K562 (cell line): Measurements from ENCODE around the gene FAM149A. TPM values are rescaled to one million over a fixed set of nuclear protein-coding genes. Genes with fewer than 3 reads are reported as not detected.

ENCODE experiments used
- ATAC-seq: fragments of 200-7000 bp; cut with Tn5 transposase; 3 replicates; pipeline ENCODE4 v1.9.1; 2020; ENCODE audit warnings: moderate library complexity
- BruUV-seq: library from RNA; stranded (reverse); fragments of 400-500 nt; replicated peaks from 2 replicates; lab custom pipeline; 2021; lab: Mats Ljungman, UMichigan
- CTCF ChIA-PET: fragments of 300-600 bp; formaldehyde crosslinking; extraction: SDS; loops from one replicate; lab custom pipeline; 2021; ENCODE audit warnings: low intra/inter-chr PET ratio; lab: Yijun Ruan, JAX
- POLR2A ChIA-PET: fragments of 300-600, 350-650 bp; sonication (Branson Sonifier 250); formaldehyde crosslinking; extraction: SDS; loops from one replicate; lab custom pipeline; 2021; ENCODE audit warnings: antibody characterized with exemption, inconsistent platforms; lab: Yijun Ruan, JAX
- DNase-seq, 4 experiments: peaks; one replicate each; pipeline versions ENCODE4 v3.0.0 to v3.0.0-alpha.2; 2011 to 2018; ENCODE audit warnings: low spot score in 3 of 4, mixed read lengths in 3 of 4; ENCODE audit errors: extremely low read depth in 1 of 4
- FAIRE-seq: peaks from 2 replicates; lab custom pipeline; 2011; peaks lifted over from hg19 to GRCh38; lab: Jason Lieb, UNC
- H2AFZ ChIP-seq: 2 replicates; pipeline ENCODE4 v1.6.0; 2011; ENCODE audit warnings: low read depth, low read length, control low read depth, inconsistent platforms
- H3K27ac ChIP-seq: fragments of 200-600 bp; 3 replicates; pipeline ENCODE4 v1.8.0; 2011; ENCODE audit warnings: low read depth, mild to moderate bottlenecking, control low read depth, inconsistent platforms, low read length, moderate library complexity, mixed read lengths; ENCODE audit errors: extremely low read depth
- H3K27me3 ChIP-seq, 2 experiments: fragments of 300-600 bp in 1 of 2; 2 replicates in 1 of 2; 3 replicates in 1 of 2; pipeline versions ENCODE4 v1.6.0 to v1.8.0; 2011; ENCODE audit warnings: inconsistent platforms in 2 of 2, low read length in 2 of 2, mild to moderate bottlenecking in 1 of 2, mixed read lengths in 1 of 2, moderate library complexity in 1 of 2; ENCODE audit not compliant: control insufficient read depth in 2 of 2, insufficient read depth in 2 of 2
- H3K36me3 ChIP-seq: fragments of 300-600 bp; 3 replicates; pipeline ENCODE4 v1.8.0; 2011; ENCODE audit warnings: mild to moderate bottlenecking, low read length, inconsistent platforms; ENCODE audit not compliant: control insufficient read depth, insufficient read depth
- H3K4me1 ChIP-seq, 2 experiments: fragments of 200-600 bp in 1 of 2; replicated peaks in 1 of 2; 2 replicates in 1 of 2; 3 replicates in 1 of 2; pipeline versions ENCODE4 v1.5.1 to v1.8.0; 2011; ENCODE audit warnings: inconsistent platforms in 2 of 2, low read length in 2 of 2, mild to moderate bottlenecking in 1 of 2, mixed read lengths in 1 of 2, moderate library complexity in 1 of 2; ENCODE audit not compliant: control insufficient read depth in 2 of 2, insufficient read depth in 2 of 2
- H3K4me2 ChIP-seq: 2 replicates; pipeline ENCODE4 v1.6.1; 2011; ENCODE audit warnings: low read length, control low read depth, inconsistent platforms, mixed read lengths; ENCODE audit not compliant: insufficient read depth
- H3K4me3 ChIP-seq: fragments of 200-600 bp; sonication (generic), shearing (Covaris generic); 2 replicates; pipeline ENCODE4 v1.5.1; 2016; ENCODE audit warnings: control low read depth, inconsistent platforms
- H3K79me2 ChIP-seq: fragments of 200-600 bp; 3 replicates; pipeline ENCODE4 v1.8.0; 2011; ENCODE audit warnings: low read length, inconsistent platforms; ENCODE audit not compliant: control insufficient read depth, insufficient read depth
- H3K9ac ChIP-seq, 2 experiments: 2 replicates each; pipeline versions ENCODE4 v1.6.0 to v1.6.1; 2011; ENCODE audit warnings: low read depth in 2 of 2, low read length in 2 of 2, control low read depth in 1 of 2, inconsistent platforms in 1 of 2, mild to moderate bottlenecking in 1 of 2, mixed read lengths in 1 of 2; ENCODE audit not compliant: insufficient read depth in 1 of 2
- H3K9me1 ChIP-seq: one replicate; pipeline ENCODE4 v1.6.0; 2011; ENCODE audit warnings: inconsistent platforms, mild to moderate bottlenecking, low read length, moderate library complexity; ENCODE audit not compliant: control insufficient read depth, insufficient read depth
- H3K9me3 ChIP-seq: replicated peaks from 2 replicates; pipeline ENCODE4 v1.5.1; 2011; ENCODE audit warnings: low read depth, low read length, inconsistent platforms; ENCODE audit not compliant: control insufficient read depth, insufficient read depth
- H4K20me1 ChIP-seq: replicated peaks from 2 replicates; pipeline ENCODE4 v1.6.1; 2011; ENCODE audit warnings: low read length, inconsistent platforms, mixed read lengths; ENCODE audit not compliant: control insufficient read depth, insufficient read depth
- ESRRB ChIP-seq: fragments of 250-450 bp; sonication (Bioruptor Pico); IDR thresholded peaks from 2 replicates; pipeline ENCODE4 v1.5.0; 2020; ENCODE audit warnings: mild to moderate bottlenecking, moderate library complexity, borderline replicate concordance
- MAFF ChIP-seq: IDR thresholded peaks from 2 replicates; pipeline ENCODE4 v1.6.1; 2012; ENCODE audit warnings: low read length, improper control_type of control experiment
- MEF2D ChIP-seq: conservative IDR thresholded peaks from 2 replicates; pipeline ENCODE4 v1.6.1; 2016; ENCODE audit warnings: low read depth, missing genetic modification characterization, missing compliant biosample characterization
- MNT ChIP-seq, 2 experiments: fragments of 450-650 bp; conservative IDR thresholded peaks; 2 replicates each; pipeline ENCODE4 v1.6.1; 2017; ENCODE audit warnings: mild to moderate bottlenecking in 2 of 2, moderate library complexity in 2 of 2
- NBN ChIP-seq: fragments of 450-650 bp; IDR thresholded peaks from 2 replicates; pipeline ENCODE4 v1.6.1; 2016; ENCODE audit warnings: low read depth, mild to moderate bottlenecking
- RAD51 ChIP-seq: fragments of 450-650 bp; IDR thresholded peaks from 2 replicates; pipeline ENCODE4 v1.7.1; 2016; ENCODE audit warnings: low read depth, mild to moderate bottlenecking, borderline replicate concordance
- TGIF2 ChIP-seq: sonication (generic); formaldehyde crosslinking; IDR thresholded peaks from 2 replicates; pipeline ENCODE4 v1.8.1; 2022; ENCODE audit warnings: mild to moderate bottlenecking, missing genetic modification reagents, moderate library complexity
- USF1 ChIP-seq: sonication (generic); formaldehyde crosslinking; IDR thresholded peaks from 2 replicates; pipeline ENCODE4 v1.9.0; 2022; ENCODE audit warnings: mild to moderate bottlenecking, missing genetic modification reagents
- XRCC5 ChIP-seq: fragments of 200-400 bp; formaldehyde crosslinking; IDR thresholded peaks from 2 replicates; pipeline ENCODE4 v1.6.1; 2017; ENCODE audit warnings: low read depth, mild to moderate bottlenecking, low read length
- ZNF511 ChIP-seq: sonication (generic); formaldehyde crosslinking; IDR thresholded peaks from 2 replicates; pipeline ENCODE4 v1.8.0; 2022; ENCODE audit warnings: mild to moderate bottlenecking, missing genetic modification reagents
- WGBS: fragments of 100-300 bp; shearing (Covaris generic); methylation state at CpG from one replicate; pipeline ENCODE4 v1.1.6; 2016; ENCODE audit warnings: low coverage, mixed read lengths; ENCODE audit not compliant: insufficient coverage; ENCODE audit errors: missing lambda C conversion rate; 5-methylcytosine and 5-hydroxymethylcytosine counted together
- in situ Hi-C: fragments of 300-500 bp; cut with MboI; formaldehyde crosslinking; loops from 4 replicates; pipeline ENCODE4 v1.15.0; 2018; ENCODE audit warnings: inconsistent platforms, mixed read lengths
- intact Hi-C: fragments of 100-400 bp; cut with micrococcal nuclease; formaldehyde crosslinking; loops from 2 replicates; pipeline ENCODE4 v1.14.2; 2022
- polyA plus RNA-seq, 8 experiments: library from polyadenylated mRNA; depleted of rRNA in 4 of 8; stranded (reverse) in 5 of 8; unstranded in 3 of 8; fragments of >200 nt; fragmentation: Nextera tagmentation in 2 of 8; fragmentation: Illumina TruSeq in 1 of 8; extraction: Ambion mirVana in 2 of 8; extraction: Trizol in 1 of 8; gene quantifications; 2 replicates each; pipeline versions ENCODE4 v1.2.1 to v1.2.3, GENCODE V29; 2011 to 2014; ENCODE audit warnings: inconsistent platforms in 1 of 8, missing spikeins in 1 of 8
- total RNA-seq, 7 experiments: library from RNA; depleted of rRNA in 6 of 7; stranded (reverse); fragments of >200 nt in 6 of 7; fragmentation: Illumina TruSeq in 2 of 7; extraction: Trizol in 2 of 7; gene quantifications; 2 replicates each; pipeline versions ENCODE4 v1.2.1 to v1.2.3, GENCODE V29; 2011 to 2021; ENCODE audit warnings: low replicate concordance in 1 of 7
- TF ChIP-seq, protein P1 (sequence below): fragments of 450-650 bp; formaldehyde crosslinking; IDR thresholded peaks from 2 replicates; pipeline ENCODE4 v1.4.0; 2020; ENCODE audit warnings: mild to moderate bottlenecking, moderate library complexity

Gene FAM149A
- total and polyA plus RNA-seq, 9 of the 15 experiments (the other 6 are each of a cell fraction or from before 2014, with no cell fraction given) = not detected

DNA sequence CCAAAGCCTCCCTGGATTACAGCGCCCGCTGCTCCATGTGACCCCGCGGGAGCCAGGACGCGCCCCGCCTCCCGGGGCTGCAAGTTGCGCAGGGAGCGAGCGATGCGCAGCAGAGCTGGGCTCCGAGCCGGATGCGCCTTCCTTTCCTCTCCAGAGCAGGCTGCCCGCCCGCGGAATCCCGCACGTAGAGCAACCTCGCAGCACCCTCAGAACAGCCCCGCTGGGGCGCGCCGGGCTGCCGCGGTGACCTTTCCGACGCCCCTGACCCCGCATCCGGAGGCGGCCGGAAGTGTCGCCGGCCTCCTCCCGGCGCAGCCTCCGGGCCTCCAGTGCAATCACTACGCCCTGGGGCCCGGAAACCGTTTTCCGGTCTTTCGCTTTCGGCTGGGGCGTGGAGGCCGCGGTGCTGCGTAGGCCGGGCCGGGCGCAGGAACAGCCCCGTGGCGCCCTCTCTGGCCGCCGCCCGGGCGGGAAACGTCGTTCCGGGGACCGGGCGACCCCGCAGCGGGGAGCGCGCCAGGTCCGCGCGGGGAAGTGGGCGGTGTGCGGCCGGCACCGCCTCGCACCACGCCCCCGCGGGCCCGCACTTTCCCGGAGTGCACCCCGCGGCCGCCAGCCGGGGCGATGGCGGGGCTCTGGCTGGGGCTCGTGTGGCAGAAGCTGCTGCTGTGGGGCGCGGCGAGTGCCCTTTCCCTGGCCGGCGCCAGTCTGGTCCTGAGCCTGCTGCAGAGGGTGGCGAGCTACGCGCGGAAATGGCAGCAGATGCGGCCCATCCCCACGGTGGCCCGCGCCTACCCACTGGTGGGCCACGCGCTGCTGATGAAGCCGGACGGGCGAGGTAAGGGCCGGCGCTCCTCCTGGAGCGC lies 86.9 kb downstream of the FAM149A start, which contains the start of gene CYP4V2 (continued):
- TF ChIP-seq, protein P1, sequence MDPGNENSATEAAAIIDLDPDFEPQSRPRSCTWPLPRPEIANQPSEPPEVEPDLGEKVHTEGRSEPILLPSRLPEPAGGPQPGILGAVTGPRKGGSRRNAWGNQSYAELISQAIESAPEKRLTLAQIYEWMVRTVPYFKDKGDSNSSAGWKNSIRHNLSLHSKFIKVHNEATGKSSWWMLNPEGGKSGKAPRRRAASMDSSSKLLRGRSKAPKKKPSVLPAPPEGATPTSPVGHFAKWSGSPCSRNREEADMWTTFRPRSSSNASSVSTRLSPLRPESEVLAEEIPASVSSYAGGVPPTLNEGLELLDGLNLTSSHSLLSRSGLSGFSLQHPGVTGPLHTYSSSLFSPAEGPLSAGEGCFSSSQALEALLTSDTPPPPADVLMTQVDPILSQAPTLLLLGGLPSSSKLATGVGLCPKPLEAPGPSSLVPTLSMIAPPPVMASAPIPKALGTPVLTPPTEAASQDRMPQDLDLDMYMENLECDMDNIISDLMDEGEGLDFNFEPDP (CRISPR knock-in tag) = no peak
- TF ChIP-seq MEF2D (tag) (no peak), RAD51 (peak; percentile 80)

- Histone ChIP-seq H3K27ac (peak overlapping the region; percentile 94), H3K4me3 (peak overlapping the region; percentile 78), H3K4me2 (peak overlapping the region; percentile 90), H3K9me3 (no peaks in the 10 kb centered on the region), H2AFZ (peak overlapping the region; percentile 97), H3K79me2 (peaks cover 23% of the 10 kb centered on the region), H3K9ac (peak overlapping the region; percentile 87 to 98), H3K4me1 (peaks cover 13 to 16% of the 10 kb centered on the region in 2 experiments), H3K27me3 (no peaks in the 10 kb centered on the region), H4K20me1 (no peaks in the 10 kb centered on the region), H3K9me1 (no peaks in the 10 kb centered on the region), H3K36me3 (no peaks in the 10 kb centered on the region)
- DNase-seq (peak in 1 of 4 experiments; percentile 52), ATAC-seq (peak; percentile 40), FAIRE-seq (no peak)
- intact Hi-C loops = no loop called here
- ChIA-PET CTCF (no interaction called here), POLR2A (interaction anchor here (0.8 to 2.0 kb wide), 2 partner anchors 14 to 291 kb away, joined by 3 to 12 read pairs; no protein-coding TSS in a partner anchor)
- BruUV-seq = no TSS peak
- under 1% methylated on average over 22 of the region's 22 CpGs for WGBS
- in situ Hi-C loops = no loop called here
- TF ChIP-seq MAFF (no peak), USF1 (CRISPR knock-in tag) (peak; percentile 24; the same call in 1 of the 2 replicates), XRCC5 (no peak), ZNF511 (CRISPR knock-in tag) (0 out of 2 replicates have a peak, but pooled peaks have one; percentile 34), TGIF2 (CRISPR knock-in tag) (peak; percentile 82; the same call in 1 of the 2 replicates), NBN (no peak), ESRRB (CRISPR knock-in tag) (no peak), MNT (conservative IDR thresholded peaks at IDR 0.05) (0 out of 4 replicates have a peak, but pooled peaks of 1 of the 2 experiments have one; percentile 16)
Observed at GRCh38 chr4:186192066-186192612, 87.6 kb downstream of the FAM149A start.
